Neural progenitor cell (in vitro differentiated cells): ENCODE results near the gene KCTD18. TPM values are rescaled to one million over a fixed set of nuclear protein-coding genes. Genes with fewer than 3 reads are reported as not detected.

Source experiments
- DNase-seq: peaks from one replicate; pipeline ENCODE4 v3.0.0-alpha.2; 2016; ENCODE audit warnings: low spot score
- H2AFZ ChIP-seq: fragments of 200-600 bp; sonication (generic); replicated peaks from 2 replicates; pipeline ENCODE4 v1.6.1; 2016; ENCODE audit warnings: antibody characterized with exemption
- H3F3A ChIP-seq: fragments of 200-600 bp; sonication (generic); 2 replicates; pipeline ENCODE4 v1.6.1; 2016; ENCODE audit warnings: antibody characterized with exemption, low read depth
- H3K27ac ChIP-seq: fragments of 200-600 bp; sonication (generic); 2 replicates; pipeline ENCODE4 v1.5.1; 2016; ENCODE audit warnings: mild to moderate bottlenecking
- H3K27me3 ChIP-seq: fragments of 200-600 bp; sonication (generic); 2 replicates; pipeline ENCODE4 v1.6.1; 2016; ENCODE audit warnings: mild to moderate bottlenecking, moderate library complexity
- H3K36me3 ChIP-seq: fragments of 200-600 bp; sonication (generic); 2 replicates; pipeline ENCODE4 v1.5.1; 2016
- H3K4me1 ChIP-seq: fragments of 200-600 bp; sonication (generic); 2 replicates; pipeline ENCODE4 v1.6.1; 2016; ENCODE audit warnings: mixed run types
- H3K4me2 ChIP-seq: fragments of 200-600 bp; sonication (generic); 2 replicates; pipeline ENCODE4 v1.6.1; 2016
- H3K4me3 ChIP-seq: fragments of 200-600 bp; sonication (generic); 2 replicates; pipeline ENCODE4 v1.5.1; 2016
- H3K79me2 ChIP-seq: fragments of 200-600 bp; sonication (generic); 2 replicates; pipeline ENCODE4 v1.6.1; 2016; ENCODE audit warnings: low read depth
- H3K9ac ChIP-seq: fragments of 200-600 bp; sonication (generic); 2 replicates; pipeline ENCODE4 v1.6.1; 2016
- H3K9me3 ChIP-seq: fragments of 200-600 bp; sonication (generic); 2 replicates; pipeline ENCODE4 v1.5.1; 2016; ENCODE audit warnings: low read depth
- H4K20me1 ChIP-seq: fragments of 200-600 bp; sonication (generic); 2 replicates; pipeline ENCODE4 v1.6.1; 2016; ENCODE audit warnings: low read depth
- H3K27ac Mint-ChIP-seq: 3 replicates; pipeline ENCODE4 v1.8.0; 2021; ENCODE audit warnings: mixed read lengths
- H3K27me3 Mint-ChIP-seq: 2 replicates; pipeline ENCODE4 v1.8.0; 2022; ENCODE audit warnings: low read depth, mild to moderate bottlenecking, inconsistent platforms, moderate library complexity, mixed read lengths; ENCODE audit not compliant: insufficient read depth
- H3K36me3 Mint-ChIP-seq: 3 replicates; pipeline ENCODE4 v1.8.0; 2021; ENCODE audit warnings: mixed read lengths
- H3K4me1 Mint-ChIP-seq: 3 replicates; pipeline ENCODE4 v1.8.0; 2021; ENCODE audit warnings: mixed read lengths
- H3K4me3 Mint-ChIP-seq: 3 replicates; pipeline ENCODE4 v1.8.0; 2021; ENCODE audit warnings: mild to moderate bottlenecking, moderate library complexity, mixed read lengths
- H3K9me3 Mint-ChIP-seq: 3 replicates; pipeline ENCODE4 v1.8.0; 2020; ENCODE audit warnings: mixed read lengths
- CTCF ChIP-seq: fragments of 200-600 bp; sonication (generic); IDR thresholded peaks from 2 replicates; pipeline ENCODE4 v1.5.1; 2017; ENCODE audit warnings: antibody characterized with exemption, mild to moderate bottlenecking
- EZH2 ChIP-seq: fragments of 200-600 bp; sonication (generic); IDR thresholded peaks from 2 replicates; pipeline ENCODE4 v1.6.1; 2017; ENCODE audit warnings: antibody characterized with exemption, mild to moderate bottlenecking, moderate library complexity
- EZH2phosphoT487 ChIP-seq: fragments of 200-600 bp; sonication (generic); IDR thresholded peaks from 2 replicates; pipeline ENCODE4 v1.6.1; 2017; ENCODE audit warnings: antibody characterized with exemption
- total RNA-seq: library from RNA; depleted of rRNA; stranded (reverse); fragments of >200 nt; gene quantifications from 2 replicates; pipeline ENCODE4 v1.2.3, GENCODE V29; 2015; ENCODE audit warnings: low replicate concordance

Gene KCTD18
- total RNA-seq, 1 donor from 2014 or later = 15.0 TPM

DNA sequence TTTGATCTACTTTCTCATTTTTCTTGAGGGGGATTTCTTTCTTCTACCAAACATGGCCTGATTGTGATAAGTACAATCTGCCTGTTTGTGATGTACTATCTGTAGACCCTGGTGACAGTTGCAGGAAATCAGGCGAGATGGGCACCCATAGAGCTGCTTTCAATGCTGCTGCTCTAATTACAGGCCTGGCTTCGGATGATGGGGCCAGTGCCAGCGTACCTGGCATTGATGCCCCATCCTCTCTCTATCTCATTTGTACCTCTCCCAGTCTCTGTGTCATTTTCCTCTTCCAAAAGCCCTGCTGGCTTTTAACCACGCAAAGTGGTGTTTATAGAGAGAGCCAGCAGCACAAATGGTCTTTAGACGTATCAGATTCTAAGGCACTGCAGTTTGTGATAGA lies 69.9 kb downstream of the KCTD18 start:
- no peak overlapping the region for H3K4me3 ChIP-seq
- H2AFZ ChIP-seq = no peak overlapping the region
- Mint-ChIP-seq H3K27ac (no peak overlapping the region), H3K36me3 (peaks cover 36% of the 10 kb centered on the region), H3K4me1 (no peaks in the 10 kb centered on the region), H3K9me3 (no peaks in the 10 kb centered on the region), H3K4me3 (no peak overlapping the region), H3K27me3 (no peaks in the 10 kb centered on the region)
- no peak for DNase-seq
- H3K36me3 ChIP-seq = no peaks in the 10 kb centered on the region
- H3K4me2 ChIP-seq = no peak overlapping the region
- no peak overlapping the region for H3K9ac ChIP-seq
- H3K79me2 ChIP-seq = no peaks in the 10 kb centered on the region
- H3F3A ChIP-seq = no peaks in the 10 kb centered on the region
- no peaks in the 10 kb centered on the region for H4K20me1 ChIP-seq
- H3K27ac ChIP-seq = no peak overlapping the region
- no peaks in the 10 kb centered on the region for H3K9me3 ChIP-seq
- no peak for TF ChIP-seq CTCF
- no peak for TF ChIP-seq EZH2phosphoT487
- no peak for TF ChIP-seq EZH2
- H3K27me3 ChIP-seq = no peaks in the 10 kb centered on the region
- H3K4me1 ChIP-seq = peaks cover 4% of the 10 kb centered on the region

Other genes with a start within 250 kb of the KCTD18 start
- gene SPATS2L, start 203.4 kb downstream of the KCTD18 start, total RNA-seq = 18.5 and 29.1 TPM in 2 replicates
- gene SGO2, start 16.1 kb upstream of the KCTD18 start, total RNA-seq = 46.4 and 83.8 TPM in 2 replicates
- gene AOX1, start 75.9 kb upstream of the KCTD18 start, total RNA-seq = 5.7 and 6.2 TPM in 2 replicates